HepG2 (cell line): ENCODE data around the gene GCLC. TPM values are rescaled to one million over a fixed set of nuclear protein-coding genes. Genes with fewer than 3 reads are reported as not detected.

ENCODE experiments used
- ATF7 ChIP-seq, 2 experiments: fragments of 450-650 bp in 1 of 2; sonication (generic) in 1 of 2; formaldehyde crosslinking in 1 of 2; IDR thresholded peaks; 2 replicates each; pipeline versions ENCODE4 v1.4.0 to v1.6.1; 2016 to 2020; ENCODE audit warnings: antibody characterized with exemption in 1 of 2, mild to moderate bottlenecking in 1 of 2, missing genetic modification reagents in 1 of 2
- DPF2 ChIP-seq: sonication (generic); formaldehyde crosslinking; IDR thresholded peaks from 2 replicates; pipeline ENCODE4 v1.4.0; 2020; ENCODE audit warnings: mild to moderate bottlenecking, low read depth, missing genetic modification reagents, borderline replicate concordance
- GPN1 ChIP-seq: sonication (generic); formaldehyde crosslinking; IDR thresholded peaks from 2 replicates; pipeline ENCODE4 v1.5.1; 2020; ENCODE audit warnings: missing genetic modification reagents, borderline replicate concordance
- NKX3-1 ChIP-seq: sonication (generic); formaldehyde crosslinking; IDR thresholded peaks from 2 replicates; pipeline ENCODE4 v1.5.0; 2020; ENCODE audit warnings: missing genetic modification reagents
- PCBP1 ChIP-seq: fragments of 200-400 bp; formaldehyde crosslinking; IDR thresholded peaks from 2 replicates; pipeline ENCODE4 v1.6.1; 2017; ENCODE audit warnings: mild to moderate bottlenecking, low read depth, low read length, borderline replicate concordance
- PHF21A ChIP-seq: sonication (generic); formaldehyde crosslinking; IDR thresholded peaks from 2 replicates; pipeline ENCODE4 v1.5.0; 2020; ENCODE audit warnings: mild to moderate bottlenecking, missing genetic modification reagents
- POLR2G ChIP-seq: fragments of 200-400 bp; formaldehyde crosslinking; IDR thresholded peaks from 2 replicates; pipeline ENCODE4 v1.6.1; 2018; ENCODE audit warnings: mild to moderate bottlenecking, low read depth, low read length, moderate library complexity
- ZFX ChIP-seq: sonication (generic); formaldehyde crosslinking; IDR thresholded peaks from 2 replicates; pipeline ENCODE4 v1.4.0; 2020; ENCODE audit warnings: mild to moderate bottlenecking, low read depth, missing genetic modification reagents, moderate library complexity
- ZNF138 ChIP-seq: sonication (generic); formaldehyde crosslinking; IDR thresholded peaks from 2 replicates; pipeline ENCODE4 v1.5.0; 2020; ENCODE audit warnings: mild to moderate bottlenecking, low read depth, missing genetic modification reagents
- ZNF160 ChIP-seq: sonication (generic); formaldehyde crosslinking; IDR thresholded peaks from 2 replicates; pipeline ENCODE4 v1.8.0; 2022; ENCODE audit warnings: mild to moderate bottlenecking, inconsistent platforms, missing genetic modification reagents
- ZNF230 ChIP-seq: sonication (generic); formaldehyde crosslinking; IDR thresholded peaks from 2 replicates; pipeline ENCODE4 v1.4.0; 2020; ENCODE audit warnings: mild to moderate bottlenecking, missing genetic modification reagents
- ZNF343 ChIP-seq: sonication (generic); formaldehyde crosslinking; IDR thresholded peaks from 2 replicates; pipeline ENCODE4 v1.4.0; 2020; ENCODE audit warnings: mild to moderate bottlenecking, missing genetic modification reagents
- ZNF550 ChIP-seq: sonication (generic); formaldehyde crosslinking; IDR thresholded peaks from 2 replicates; pipeline ENCODE4 v1.4.0; 2020; ENCODE audit warnings: mild to moderate bottlenecking, missing genetic modification reagents, borderline replicate concordance
- ZNF772 ChIP-seq: sonication (generic); formaldehyde crosslinking; IDR thresholded peaks from 2 replicates; pipeline ENCODE4 v1.5.0; 2020; ENCODE audit warnings: mild to moderate bottlenecking, missing genetic modification reagents
- ZSCAN20 ChIP-seq: sonication (generic); formaldehyde crosslinking; IDR thresholded peaks from 2 replicates; pipeline ENCODE4 v1.4.0; 2020; ENCODE audit warnings: missing genetic modification reagents, mild to moderate bottlenecking, borderline replicate concordance
- ZSCAN9 ChIP-seq: IDR thresholded peaks from 2 replicates; pipeline ENCODE4 v1.6.1; 2016; ENCODE audit warnings: borderline replicate concordance
- polyA plus RNA-seq, 8 experiments: library from polyadenylated mRNA; depleted of rRNA in 3 of 8; stranded (reverse) in 7 of 8; unstranded in 1 of 8; fragments of >200 nt; fragmentation: Illumina TruSeq in 4 of 8; extraction: Trizol in 4 of 8; gene quantifications; 2 replicates each; pipeline versions ENCODE4 v1.2.1 to v1.2.3, GENCODE V29; 2011 to 2016; ENCODE audit warnings: low read depth in 4 of 8, missing spikeins in 1 of 8, mixed read lengths in 1 of 8; ENCODE audit not compliant: insufficient read depth in 1 of 8
- total RNA-seq, 5 experiments: library from RNA; depleted of rRNA; stranded (reverse); fragments of >200 nt; fragmentation: Illumina TruSeq; extraction: Trizol; gene quantifications; 2 replicates each; pipeline ENCODE4 v1.2.3, GENCODE V29; 2016; ENCODE audit warnings: low read depth in 1 of 5
- TF ChIP-seq, protein P1 (sequence below): sonication (generic); formaldehyde crosslinking; IDR thresholded peaks from 2 replicates; pipeline ENCODE4 v1.4.0; 2020; ENCODE audit warnings: mild to moderate bottlenecking, low read depth, missing genetic modification reagents
- TF ChIP-seq, protein P2 (sequence below): sonication (generic); formaldehyde crosslinking; IDR thresholded peaks from 2 replicates; pipeline ENCODE4 v1.4.0; 2020; ENCODE audit warnings: missing genetic modification reagents

Gene GCLC
- total and polyA plus RNA-seq, 2 of the 13 experiments (the other 11 are each of a cell fraction or from before 2014, with no cell fraction given) = 35.3 to 84.6 TPM

DNA sequence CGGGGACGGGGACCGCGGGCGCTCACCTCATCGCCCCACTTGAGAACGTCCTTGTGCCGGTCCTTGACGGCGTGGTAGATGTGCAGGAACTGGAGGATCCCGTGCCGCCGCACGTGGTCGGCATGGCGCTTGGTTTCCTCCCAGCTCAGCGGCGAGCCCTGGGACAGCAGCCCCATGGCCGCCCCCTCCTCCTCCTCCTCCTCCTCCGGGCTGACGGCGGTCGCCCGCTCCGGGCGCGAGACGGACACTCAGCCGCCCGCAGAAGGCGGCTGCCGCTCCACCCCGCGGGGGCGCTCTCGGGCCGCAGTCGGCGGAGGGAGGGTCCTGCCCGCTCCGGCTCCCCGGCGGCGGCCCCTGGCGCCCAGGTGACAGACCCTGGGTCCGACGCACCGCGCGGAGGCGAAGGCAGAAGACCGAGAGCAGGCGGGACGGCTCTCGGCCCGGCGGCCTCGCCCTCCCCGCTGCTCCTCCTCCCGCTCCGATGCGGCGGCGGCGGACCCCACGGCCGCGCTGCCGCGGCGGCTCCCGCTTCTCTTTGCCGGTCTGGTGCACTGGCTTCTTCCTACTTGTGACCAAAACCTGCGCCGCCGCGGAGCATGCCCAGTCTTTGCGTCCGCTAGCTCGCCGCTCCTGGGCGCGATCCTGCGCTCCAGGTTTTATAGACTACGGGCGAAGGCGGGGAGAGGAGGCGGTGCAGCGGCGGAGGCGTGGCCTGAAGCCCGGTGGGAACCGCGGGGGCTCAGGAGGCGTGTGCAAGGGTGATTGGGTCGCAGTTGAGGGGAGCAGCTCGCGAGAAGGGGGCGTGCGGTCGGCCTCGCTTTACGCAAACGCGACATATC is at the start of gene GCLC (continued):
- TF ChIP-seq, protein P1, sequence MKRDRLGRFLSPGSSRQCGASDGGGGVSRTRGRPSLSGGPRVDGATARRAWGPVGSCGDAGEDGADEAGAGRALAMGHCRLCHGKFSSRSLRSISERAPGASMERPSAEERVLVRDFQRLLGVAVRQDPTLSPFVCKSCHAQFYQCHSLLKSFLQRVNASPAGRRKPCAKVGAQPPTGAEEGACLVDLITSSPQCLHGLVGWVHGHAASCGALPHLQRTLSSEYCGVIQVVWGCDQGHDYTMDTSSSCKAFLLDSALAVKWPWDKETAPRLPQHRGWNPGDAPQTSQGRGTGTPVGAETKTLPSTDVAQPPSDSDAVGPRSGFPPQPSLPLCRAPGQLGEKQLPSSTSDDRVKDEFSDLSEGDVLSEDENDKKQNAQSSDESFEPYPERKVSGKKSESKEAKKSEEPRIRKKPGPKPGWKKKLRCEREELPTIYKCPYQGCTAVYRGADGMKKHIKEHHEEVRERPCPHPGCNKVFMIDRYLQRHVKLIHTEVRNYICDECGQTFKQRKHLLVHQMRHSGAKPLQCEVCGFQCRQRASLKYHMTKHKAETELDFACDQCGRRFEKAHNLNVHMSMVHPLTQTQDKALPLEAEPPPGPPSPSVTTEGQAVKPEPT (CRISPR knock-in tag) = peak; percentile 95
- TF ChIP-seq ZSCAN9 (CRISPR knock-in tag) (peak; percentile 96), ZNF772 (CRISPR knock-in tag) (peak; percentile 84), ZNF343 (CRISPR knock-in tag) (peak; percentile 85; the same call in 1 of the 2 replicates), GPN1 (CRISPR knock-in tag) (no peak), NKX3-1 (CRISPR knock-in tag) (peak; percentile 45; the same call in 1 of the 2 replicates), ZSCAN20 (CRISPR knock-in tag) (peak; percentile 38; the same call in 1 of the 2 replicates), ZNF138 (CRISPR knock-in tag) (peak; percentile 95; the same call in 1 of the 2 replicates), DPF2 (CRISPR knock-in tag) (peak; percentile 39; the same call in 1 of the 2 replicates), ZNF550 (CRISPR knock-in tag) (no peak), ZNF230 (CRISPR knock-in tag) (peak; percentile 69), ATF7 (IDR thresholded peaks at IDR 0.05) (no peak), ATF7 (CRISPR knock-in tag; IDR thresholded peaks at IDR 0.05) (peak; percentile 66; the same call in 1 of the 2 replicates), POLR2G (peak; percentile 98), PHF21A (CRISPR knock-in tag) (peak; percentile 89), ZFX (CRISPR knock-in tag) (peak; percentile 74), PCBP1 (peak; percentile 73; the same call in 1 of the 2 replicates), ZNF160 (CRISPR knock-in tag) (no peak)
- TF ChIP-seq, protein P2, sequence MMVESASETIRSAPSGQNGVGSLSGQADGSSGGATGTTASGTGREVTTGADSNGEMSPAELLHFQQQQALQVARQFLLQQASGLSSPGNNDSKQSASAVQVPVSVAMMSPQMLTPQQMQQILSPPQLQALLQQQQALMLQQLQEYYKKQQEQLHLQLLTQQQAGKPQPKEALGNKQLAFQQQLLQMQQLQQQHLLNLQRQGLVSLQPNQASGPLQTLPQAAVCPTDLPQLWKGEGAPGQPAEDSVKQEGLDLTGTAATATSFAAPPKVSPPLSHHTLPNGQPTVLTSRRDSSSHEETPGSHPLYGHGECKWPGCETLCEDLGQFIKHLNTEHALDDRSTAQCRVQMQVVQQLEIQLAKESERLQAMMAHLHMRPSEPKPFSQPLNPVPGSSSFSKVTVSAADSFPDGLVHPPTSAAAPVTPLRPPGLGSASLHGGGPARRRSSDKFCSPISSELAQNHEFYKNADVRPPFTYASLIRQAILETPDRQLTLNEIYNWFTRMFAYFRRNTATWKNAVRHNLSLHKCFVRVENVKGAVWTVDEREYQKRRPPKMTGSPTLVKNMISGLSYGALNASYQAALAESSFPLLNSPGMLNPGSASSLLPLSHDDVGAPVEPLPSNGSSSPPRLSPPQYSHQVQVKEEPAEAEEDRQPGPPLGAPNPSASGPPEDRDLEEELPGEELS = peak; percentile 81
